ENCODE data around the gene IGLL1. TPM values are rescaled to one million over a fixed set of nuclear protein-coding genes. Genes with fewer than 3 reads are reported as not detected.

IGLL1 gene
- total and polyA plus RNA-seq, 10 donors = 0.26 TPM; not detected in 9

DNA sequence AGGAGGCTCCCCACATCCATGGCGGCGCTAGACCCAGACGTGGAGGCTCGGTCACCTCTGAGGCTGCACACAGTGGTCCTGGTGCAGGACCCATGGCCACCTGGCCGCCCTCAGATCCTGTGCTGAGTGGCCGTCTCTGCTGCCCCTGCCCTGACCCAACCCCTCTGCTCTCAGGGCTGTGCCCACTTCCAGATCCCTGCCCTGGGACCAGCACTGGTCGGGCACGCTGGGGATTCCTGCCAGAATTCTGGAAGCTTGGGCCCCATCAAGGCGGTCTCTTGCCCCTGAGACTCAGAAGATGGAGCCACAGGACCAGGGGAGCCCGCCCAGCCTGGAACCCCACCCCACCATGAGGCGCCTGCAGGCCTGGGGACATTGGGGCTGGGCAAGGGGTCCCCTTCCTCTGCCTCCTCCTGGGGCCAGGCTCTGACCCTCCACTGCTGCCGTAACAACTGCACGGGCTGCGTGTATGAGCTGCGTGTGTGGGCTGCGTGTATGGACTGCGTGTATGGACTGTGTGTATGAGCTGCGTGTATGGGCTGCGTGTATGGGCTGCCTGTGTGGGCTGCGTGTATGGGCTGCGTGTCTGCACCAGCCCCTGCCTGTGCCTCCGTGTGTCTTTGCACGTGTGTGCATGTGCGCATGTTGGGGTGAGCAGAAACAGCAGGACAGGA lies 48.7 kb downstream of the IGLL1 start:
- 92 to 95% (median 92%) methylated on average over 17 to 24 of the region's 24 CpGs for WGBS, 5 donors
- Histone ChIP-seq H3K27me3 (replicated peaks in 1 of 7) (peaks cover 0 to 7% (median 0%) of the 10 kb centered on the region in 7 donors), H3K36me3 (no peaks in the 10 kb centered on the region), H3K4me3 (no peak overlapping the region), H3K9me3 (no peaks in the 10 kb centered on the region), H3K27ac (no peak overlapping the region), H3K4me1 (peaks cover 0 to 37% (median 16%) of the 10 kb centered on the region in 6 donors)
- TF ChIP-seq POLR2AphosphoS5 (IDR thresholded peaks at IDR 0.05) (no peak), POLR2A (IDR thresholded peaks at IDR 0.05) (no peak)
- TF ChIP-seq, protein P1, sequence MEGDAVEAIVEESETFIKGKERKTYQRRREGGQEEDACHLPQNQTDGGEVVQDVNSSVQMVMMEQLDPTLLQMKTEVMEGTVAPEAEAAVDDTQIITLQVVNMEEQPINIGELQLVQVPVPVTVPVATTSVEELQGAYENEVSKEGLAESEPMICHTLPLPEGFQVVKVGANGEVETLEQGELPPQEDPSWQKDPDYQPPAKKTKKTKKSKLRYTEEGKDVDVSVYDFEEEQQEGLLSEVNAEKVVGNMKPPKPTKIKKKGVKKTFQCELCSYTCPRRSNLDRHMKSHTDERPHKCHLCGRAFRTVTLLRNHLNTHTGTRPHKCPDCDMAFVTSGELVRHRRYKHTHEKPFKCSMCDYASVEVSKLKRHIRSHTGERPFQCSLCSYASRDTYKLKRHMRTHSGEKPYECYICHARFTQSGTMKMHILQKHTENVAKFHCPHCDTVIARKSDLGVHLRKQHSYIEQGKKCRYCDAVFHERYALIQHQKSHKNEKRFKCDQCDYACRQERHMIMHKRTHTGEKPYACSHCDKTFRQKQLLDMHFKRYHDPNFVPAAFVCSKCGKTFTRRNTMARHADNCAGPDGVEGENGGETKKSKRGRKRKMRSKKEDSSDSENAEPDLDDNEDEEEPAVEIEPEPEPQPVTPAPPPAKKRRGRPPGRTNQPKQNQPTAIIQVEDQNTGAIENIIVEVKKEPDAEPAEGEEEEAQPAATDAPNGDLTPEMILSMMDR (IDR thresholded peaks at IDR 0.05 in 8 of 11, conservative IDR thresholded peaks at IDR 0.05 in 3 of 11) = no peak
- peak; percentile 54 for DNase-seq
- intact Hi-C loops (cut with DNase I; ENCODE audit: low total_unique reads) = loop anchor here (10.0 kb wide), 1 partner anchor 127 kb away; no protein-coding TSS in a partner anchor

DNA sequence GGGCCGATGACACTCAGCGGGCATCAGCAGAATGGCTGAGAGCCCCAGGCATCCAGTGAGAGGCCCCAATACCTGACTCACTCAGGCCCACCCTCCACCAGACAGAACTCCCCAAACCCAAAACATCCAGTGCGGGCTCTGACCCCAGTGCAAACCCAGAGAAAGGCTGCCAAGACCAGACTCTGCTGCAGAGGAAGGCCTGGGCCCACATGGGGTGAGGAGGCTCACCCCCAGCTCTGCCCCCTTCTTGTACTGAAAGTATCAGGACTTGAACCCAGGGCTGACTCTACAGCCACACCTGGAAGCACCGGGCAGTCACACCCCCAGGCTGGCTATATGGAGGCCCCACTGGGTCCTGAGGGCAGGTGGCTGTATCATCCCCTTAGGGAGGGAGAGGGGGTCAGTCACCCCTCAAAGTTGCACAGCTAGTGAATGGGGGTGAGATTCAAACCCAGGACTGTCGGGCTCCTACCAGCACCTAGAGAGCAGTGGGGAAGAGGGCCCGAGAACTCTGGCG lies 49.3 kb downstream of the IGLL1 start:
- TF ChIP-seq, protein P1 (IDR thresholded peaks at IDR 0.05 in 8 of 11, conservative IDR thresholded peaks at IDR 0.05 in 3 of 11) = no peak
- TF ChIP-seq POLR2A (IDR thresholded peaks at IDR 0.05) (no peak), POLR2AphosphoS5 (IDR thresholded peaks at IDR 0.05) (no peak)
- no peaks in the 10 kb centered on the region for H3K36me3 ChIP-seq
- no peaks in the 10 kb centered on the region for H3K9me3 ChIP-seq
- no peak overlapping the region for H3K4me3 ChIP-seq
- peaks cover 0 to 31% (median 13%) of the 10 kb centered on the region in 6 donors for H3K4me1 ChIP-seq
- intact Hi-C loops (cut with DNase I; ENCODE audit: low total_unique reads) = loop anchor here (10.0 kb wide), 1 partner anchor 126 kb away; no protein-coding TSS in a partner anchor
- H3K27ac ChIP-seq = no peak overlapping the region
- H3K27me3 ChIP-seq (replicated peaks in 1 of 7) = peaks cover 0 to 7% (median 0%) of the 10 kb centered on the region in 7 donors
- WGBS, 5 donors = 87 to 100% (median 93%) methylated on average over 2 to 7 of the region's 7 CpGs
- peak; percentile 27 for DNase-seq

DNA sequence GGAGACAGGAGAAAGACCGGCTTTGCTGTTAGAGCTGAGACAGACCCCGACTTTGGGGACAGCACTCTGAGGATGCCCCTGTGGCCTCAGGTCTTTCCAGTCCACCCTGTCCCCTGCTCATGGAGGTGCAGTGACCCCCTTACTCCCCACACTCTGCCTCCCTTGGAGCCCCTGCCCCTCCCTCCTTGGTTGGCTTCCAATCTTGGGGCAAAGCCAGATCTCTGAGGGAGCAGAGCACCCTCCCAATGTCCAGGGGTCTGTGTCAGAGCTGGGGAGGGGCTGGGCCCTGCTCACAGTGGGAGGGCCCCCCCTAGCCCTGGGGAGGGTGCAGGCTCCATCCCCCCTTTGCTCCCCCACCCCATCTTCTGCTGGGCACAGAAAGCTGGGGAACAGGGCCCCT lies 50.0 kb downstream of the IGLL1 start:
- H3K36me3 ChIP-seq = no peaks in the 10 kb centered on the region
- intact Hi-C loops (cut with DNase I; ENCODE audit: low total_unique reads) = loop anchor here (10.0 kb wide), 1 partner anchor 125 kb away; no protein-coding TSS in a partner anchor
- H3K27ac ChIP-seq = no peak overlapping the region
- H3K4me3 ChIP-seq = no peak overlapping the region
- peaks cover 0 to 7% (median 0%) of the 10 kb centered on the region in 7 donors for H3K27me3 ChIP-seq (replicated peaks in 1 of 7)
- H3K4me1 ChIP-seq = peaks cover 0 to 25% (median 12%) of the 10 kb centered on the region in 6 donors
- peak; percentile 51 for DNase-seq
- no peaks in the 10 kb centered on the region for H3K9me3 ChIP-seq
- 76 to 95% (median 86%) methylated on average over 2 of the region's 2 CpGs for WGBS, 5 donors
- TF ChIP-seq POLR2A (IDR thresholded peaks at IDR 0.05) (no peak), POLR2AphosphoS5 (IDR thresholded peaks at IDR 0.05) (no peak)
- TF ChIP-seq, protein P1 (IDR thresholded peaks at IDR 0.05 in 8 of 11, conservative IDR thresholded peaks at IDR 0.05 in 3 of 11) = no peak

All from spleen (tissue), 11 donors.